ENCODE measurements around the gene CELSR1. TPM values are rescaled to one million over a fixed set of nuclear protein-coding genes. Genes with fewer than 3 reads are reported as not detected.

CELSR1 gene
- total RNA-seq, 1 donor from 2014 or later = 18.6 TPM

DNA sequence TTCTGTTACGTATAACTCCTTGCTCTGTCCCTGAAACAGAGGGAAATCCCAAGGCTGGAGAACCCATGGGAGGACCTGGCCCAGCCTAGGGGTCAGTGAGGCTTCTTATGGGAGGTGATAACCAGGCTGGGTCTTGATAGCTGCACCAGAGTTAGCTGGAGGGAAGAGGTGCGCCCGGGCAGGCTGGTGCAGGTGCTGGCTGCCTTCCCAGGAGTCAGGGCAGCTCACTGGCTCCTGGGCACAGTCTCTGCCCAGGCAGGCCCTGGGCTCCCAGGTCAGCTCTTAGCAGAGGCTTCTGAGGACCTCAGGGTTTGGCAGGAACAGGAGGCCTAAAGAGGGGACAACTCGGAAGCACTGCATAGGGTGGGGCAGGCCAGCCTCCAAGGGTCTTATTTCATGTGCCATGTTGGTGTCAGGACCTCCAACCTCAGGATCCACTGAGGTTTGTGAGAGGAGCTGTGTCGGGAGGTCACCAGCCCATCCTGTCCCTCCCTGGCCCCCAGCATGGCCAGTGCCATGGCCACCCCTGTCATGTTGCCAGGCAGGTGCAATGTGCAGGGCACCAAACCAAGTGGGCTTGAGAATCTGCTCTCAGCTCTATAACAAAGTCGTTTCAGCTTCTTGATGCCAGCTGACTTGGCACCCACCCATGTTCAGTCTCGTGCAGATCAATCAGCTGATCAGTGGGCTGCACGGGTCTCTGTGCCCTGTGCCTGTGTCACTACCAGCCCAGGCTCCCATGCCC, 20.5 kb upstream of the CELSR1 start:
- DNase-seq (ENCODE audit: low read depth in 2 of 2) = no peak

DNA sequence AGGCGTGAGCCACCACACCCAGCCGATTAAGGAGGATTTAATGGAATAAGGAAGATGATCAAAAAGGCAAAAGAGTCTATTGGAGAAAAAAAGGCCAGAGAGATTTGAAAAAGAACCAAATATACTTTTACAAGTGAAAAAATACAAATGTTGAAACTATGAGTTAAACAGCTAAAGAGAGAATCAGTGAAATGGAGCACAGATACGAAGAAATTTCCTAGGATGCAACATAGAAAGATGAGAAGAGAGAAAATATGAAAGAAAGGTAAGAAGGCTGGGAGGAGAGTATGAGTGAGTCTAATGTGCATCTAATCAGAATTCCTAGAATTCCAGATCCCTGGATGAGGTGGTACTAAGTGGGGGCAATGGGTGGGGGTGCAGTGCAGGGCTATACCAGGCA, 19.4 kb upstream of the CELSR1 start:
- DNase-seq (ENCODE audit: low read depth in 2 of 2) = no peak

DNA sequence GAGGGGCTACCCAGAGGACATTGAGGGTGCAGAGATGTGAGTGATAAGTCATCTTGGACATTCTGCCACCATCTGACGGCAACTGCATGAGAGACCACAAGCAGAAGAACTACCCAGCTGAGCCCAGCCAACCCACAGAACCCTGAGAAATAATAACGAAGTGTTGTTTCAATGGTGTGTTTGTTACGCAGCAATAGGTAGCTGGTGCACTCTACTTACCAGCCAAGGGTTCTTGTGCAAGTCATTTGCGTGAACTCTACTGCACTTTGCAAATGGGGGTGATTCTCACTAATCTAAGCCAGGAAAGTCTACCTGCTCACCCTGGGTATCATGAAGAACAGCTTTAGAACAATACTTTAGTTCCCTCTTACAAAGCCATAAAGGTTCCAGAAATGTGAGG, 15.8 kb upstream of the CELSR1 start:
- DNase-seq (ENCODE audit: low read depth in 2 of 2) = no peak

- DNase-seq (ENCODE audit: low read depth in 2 of 2) = no peak
Observed at GRCh38 chr22:46551996-46552395, 14.6 kb upstream of the CELSR1 start.

DNA sequence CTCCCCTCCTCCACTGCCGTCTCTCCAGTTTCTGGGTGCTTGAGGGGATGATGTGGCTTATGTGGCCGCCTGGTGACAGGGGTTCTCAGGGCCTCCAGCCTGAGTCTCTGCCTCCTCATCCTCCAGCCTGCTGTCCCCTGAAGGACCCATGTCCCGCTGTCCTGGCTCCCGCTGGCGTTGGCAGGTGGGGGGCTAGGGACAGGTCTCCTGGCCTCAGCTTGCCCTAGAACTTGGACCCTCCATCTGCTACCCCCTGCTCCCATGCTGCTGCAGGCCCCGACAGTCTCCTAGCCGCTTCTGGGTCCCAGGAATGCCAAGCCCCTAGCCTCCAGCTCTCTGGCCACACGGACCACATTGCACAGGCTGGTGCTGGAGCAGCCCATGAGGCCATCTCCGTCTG, 13.9 kb upstream of the CELSR1 start:
- DNase-seq (ENCODE audit: low read depth in 2 of 2) = no peak

DNA sequence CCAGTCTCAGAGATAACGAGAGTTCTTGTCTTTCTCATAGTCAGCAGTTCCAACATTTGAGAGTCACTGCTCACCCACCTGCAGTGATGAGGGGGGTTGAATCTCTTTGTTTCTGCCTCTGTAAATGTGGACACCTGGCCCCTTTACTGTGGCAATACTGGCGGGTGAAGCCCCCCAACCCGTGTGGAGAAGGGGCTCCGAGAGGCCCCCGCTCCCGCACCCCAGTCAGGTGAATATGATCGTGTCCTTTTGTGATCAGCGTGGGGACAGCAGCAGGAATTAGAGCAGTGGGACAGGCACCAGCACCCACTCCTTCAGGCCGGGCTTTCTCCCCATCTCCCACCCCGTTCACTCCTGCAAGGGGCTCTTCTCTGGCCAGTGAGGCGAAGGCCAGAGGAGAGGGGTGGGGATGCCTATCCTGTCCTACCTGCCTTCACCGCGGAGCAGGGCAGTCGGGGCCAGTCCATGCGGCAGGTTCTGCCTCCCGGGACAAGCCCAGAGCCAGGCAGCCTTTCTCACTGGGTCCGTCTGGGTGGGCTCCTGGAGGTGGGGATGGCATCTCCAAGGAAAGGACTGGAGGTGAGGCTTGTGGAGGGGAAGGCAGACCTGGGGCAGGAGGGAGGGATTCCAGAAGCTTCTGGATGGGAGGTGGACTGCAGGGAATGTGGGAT, 12.7 kb upstream of the CELSR1 start:
- no peak for DNase-seq (ENCODE audit: low read depth in 2 of 2)

- no peak for DNase-seq (ENCODE audit: low read depth in 2 of 2)
Observed at GRCh38 chr22:46549563-46549840, 12.1 kb upstream of the CELSR1 start.

DNA sequence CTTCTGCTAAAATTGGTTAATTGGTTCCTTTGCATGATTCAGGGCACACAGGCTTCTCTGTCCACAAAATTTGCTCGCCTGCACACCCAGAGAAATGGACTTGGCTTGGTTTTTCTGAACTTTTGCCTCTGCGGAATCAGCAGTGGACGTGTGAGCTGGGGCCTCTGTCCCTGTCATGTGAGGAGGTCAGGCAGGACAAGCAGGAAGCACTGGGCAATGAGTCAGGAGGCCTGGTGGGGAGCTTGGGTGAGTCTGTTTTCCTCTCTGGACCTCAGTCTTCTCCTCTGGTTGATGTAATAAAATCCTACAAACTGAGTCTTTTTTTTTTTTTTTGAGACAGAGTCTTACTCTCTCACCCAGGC, 10.4 kb upstream of the CELSR1 start:
- DNase-seq (ENCODE audit: low read depth in 2 of 2) = peak; percentile 89 to 92

- DNase-seq (ENCODE audit: low read depth in 2 of 2) = peak in 1 of 2 donors; percentile 51
Observed at GRCh38 chr22:46547179-46547882, 9.9 kb upstream of the CELSR1 start.

DNA sequence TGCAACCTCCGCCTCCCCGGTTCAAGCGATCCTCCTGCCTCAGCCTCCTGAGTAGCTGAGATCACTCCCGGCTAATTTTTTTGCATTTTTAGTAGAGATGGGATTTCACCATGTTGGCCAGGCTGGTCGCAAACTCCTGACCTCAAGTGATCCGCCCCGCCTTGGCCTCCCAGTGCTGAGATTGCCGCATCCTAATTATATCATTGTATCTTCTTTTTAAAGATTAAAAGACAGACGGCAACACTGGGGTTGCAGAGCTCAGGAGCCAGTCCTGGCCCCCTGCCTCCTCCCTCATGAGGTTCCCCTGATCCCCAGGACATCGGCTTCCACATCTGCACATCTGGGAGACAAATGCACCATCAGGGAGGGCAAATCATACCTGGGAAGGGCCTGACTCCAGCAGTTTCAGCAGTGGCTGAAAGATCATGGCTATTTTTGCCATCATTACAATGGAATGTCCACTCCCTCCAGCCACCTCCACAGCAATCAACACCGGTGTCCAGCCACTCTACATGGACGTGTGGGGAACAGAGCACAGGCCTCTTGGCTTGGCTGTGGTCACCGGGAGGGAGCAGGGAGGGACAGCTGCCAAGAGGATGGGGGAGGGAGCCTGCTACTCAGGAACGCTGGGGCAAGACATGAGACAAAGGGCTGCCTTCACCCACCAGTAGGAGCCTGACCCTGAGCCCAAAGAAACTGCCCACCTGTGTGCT, 9.2 kb upstream of the CELSR1 start:
- peak; percentile 35 to 42 for DNase-seq (ENCODE audit: low read depth in 2 of 2)

DNA sequence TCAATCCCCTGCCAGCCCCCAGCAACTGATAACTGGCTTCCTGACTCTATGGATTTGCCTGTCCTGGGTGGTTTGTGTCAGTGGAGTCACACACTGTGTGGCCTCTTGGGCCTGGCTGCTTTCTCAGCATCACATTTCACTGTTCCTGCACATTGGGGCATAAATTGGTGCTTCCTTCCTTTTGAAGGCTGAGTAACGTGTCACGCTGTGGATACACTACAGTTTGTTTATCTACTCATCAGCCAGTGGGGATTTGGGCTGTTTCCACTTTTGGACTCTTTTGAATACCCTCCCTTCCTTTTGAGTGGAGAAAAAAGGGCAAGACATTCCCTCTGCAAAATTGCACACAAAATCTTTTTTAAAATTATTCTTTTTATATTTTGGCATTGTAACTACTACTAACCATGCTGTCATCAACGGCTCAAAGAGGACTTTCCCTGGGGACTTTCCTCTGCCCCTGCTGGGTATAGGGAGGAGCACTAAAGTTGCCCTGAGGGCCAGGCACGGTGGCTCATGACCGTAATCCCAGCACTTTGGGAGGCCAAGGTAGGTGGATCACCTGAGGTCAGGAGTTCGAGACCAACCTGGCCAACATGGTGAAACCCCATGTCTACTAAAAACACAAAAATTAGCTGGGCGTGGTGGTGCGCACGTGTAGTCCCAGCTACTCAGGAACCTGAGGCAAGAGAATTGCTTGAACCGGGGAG, 7.8 kb upstream of the CELSR1 start:
- peak; percentile 50 to 68 for DNase-seq (ENCODE audit: low read depth in 2 of 2)

- DNase-seq (ENCODE audit: low read depth in 2 of 2) = peak in 1 of 2 donors; percentile 76
Observed at GRCh38 chr22:46542011-46542985, 4.9 kb upstream of the CELSR1 start.

GRCh38 chr22:46541536-46541935, 4.1 kb upstream of the CELSR1 start:
- DNase-seq (ENCODE audit: low read depth in 2 of 2) = no peak

- no peak for DNase-seq (ENCODE audit: low read depth in 2 of 2)
Observed at GRCh38 chr22:46540874-46541273, 3.5 kb upstream of the CELSR1 start.

DNA sequence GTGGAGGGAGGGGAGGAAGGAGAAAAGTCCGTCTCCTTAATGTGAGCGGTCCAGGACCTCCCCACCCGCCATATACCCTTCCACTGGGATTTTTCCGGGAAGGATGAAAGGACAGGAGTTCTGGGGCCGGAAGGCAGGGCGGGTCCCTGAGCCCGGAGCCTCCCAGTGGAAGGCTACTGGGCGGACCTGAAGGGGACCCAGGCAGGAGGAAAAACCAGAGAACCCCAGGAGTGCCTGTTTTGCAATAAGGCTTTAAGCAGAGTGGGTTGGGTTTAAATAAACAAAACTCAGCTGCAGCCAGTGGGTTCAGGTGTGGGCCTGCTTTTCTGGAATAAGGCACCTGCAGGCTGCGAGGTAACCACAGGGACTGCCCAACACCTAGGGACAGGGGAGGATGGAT, 1.7 kb upstream of the CELSR1 start:
- DNase-seq (ENCODE audit: low read depth in 2 of 2) = no peak

GRCh38 chr22:46538814-46539160, 1.4 kb upstream of the CELSR1 start:
- peak in 1 of 2 donors; percentile 53 for DNase-seq (ENCODE audit: low read depth in 2 of 2)

DNA sequence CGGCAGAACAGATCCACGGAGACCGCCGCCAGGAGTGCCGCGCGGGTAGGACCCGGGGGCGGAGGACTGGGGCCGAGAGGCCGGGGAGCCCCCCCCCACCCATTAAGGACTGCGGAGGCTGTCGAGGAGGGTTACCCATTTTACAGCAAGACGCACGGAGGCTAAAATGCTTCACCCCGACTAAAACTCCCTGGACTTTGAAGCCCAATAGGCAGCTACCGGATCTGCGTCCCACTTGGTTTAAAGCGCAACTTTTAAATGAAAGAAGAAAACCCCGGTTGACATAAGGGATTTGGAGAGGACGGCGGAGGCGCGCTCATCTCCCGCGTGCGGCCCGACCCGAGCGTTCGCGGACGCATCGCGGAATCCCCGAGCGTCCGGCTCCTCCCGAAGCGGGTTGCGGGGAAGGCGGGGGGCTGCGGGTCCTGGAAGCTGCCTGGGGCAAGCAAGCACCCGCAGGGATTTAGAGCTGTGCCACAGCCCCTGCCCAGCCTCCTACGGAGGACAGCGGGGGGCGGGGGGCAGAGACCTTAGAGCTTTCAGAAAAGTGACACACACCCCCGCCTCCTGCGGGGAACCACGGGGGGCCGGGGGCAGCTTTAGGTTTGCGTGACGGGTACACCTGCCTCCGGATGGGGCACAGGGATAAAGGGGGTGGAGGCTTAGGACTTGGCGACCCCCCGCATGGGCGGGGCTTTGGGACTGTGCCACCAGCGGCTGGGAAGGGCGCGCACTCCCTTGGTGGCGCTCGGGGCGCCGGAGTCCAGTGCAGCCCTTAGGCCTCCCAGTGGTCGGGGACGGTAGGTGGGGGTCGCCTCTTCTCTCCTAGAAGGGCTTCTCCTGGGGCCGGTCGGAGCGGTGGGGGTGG, 760 bp upstream of the CELSR1 start:
- peak in 1 of 2 donors; percentile 34 for DNase-seq (ENCODE audit: low read depth in 2 of 2)

DNA sequence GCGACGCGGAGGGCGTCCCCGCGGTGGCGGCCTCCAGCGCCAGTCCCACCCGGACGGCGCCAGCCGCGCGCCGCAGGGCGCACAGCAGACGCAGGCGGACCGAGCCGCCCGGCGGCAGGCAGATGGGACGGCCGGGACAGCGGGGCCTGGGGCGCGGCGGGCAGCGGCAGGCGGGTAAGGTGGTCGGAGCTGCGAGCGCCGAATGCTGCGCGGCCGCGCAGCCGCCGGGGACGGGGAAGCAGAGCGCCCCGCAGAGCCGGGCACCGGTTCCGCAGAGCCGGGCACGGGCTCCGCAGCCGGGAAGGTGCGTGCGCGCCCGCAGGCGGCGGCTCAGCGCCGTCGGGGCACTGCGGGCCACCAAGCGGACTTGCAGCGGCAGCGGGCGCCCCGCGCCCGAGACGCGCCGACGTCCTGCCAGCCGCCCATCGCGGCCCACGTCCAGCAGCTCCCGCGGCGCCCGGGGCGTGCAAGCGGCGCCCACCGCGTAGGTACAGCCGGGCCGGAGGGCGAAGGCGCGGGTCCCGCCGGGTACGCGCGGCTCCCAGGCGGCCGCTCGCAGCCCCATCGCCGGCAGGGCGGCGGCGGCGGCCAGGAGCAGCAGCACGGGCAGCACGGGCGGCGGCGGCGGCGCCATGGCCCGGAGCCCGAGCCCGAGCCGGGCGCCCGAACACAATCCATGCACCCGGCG, 739 bp downstream of the CELSR1 start:
- peak in 1 of 2 donors; percentile 14 for DNase-seq (ENCODE audit: low read depth in 2 of 2)

Data from dermis microvascular lymphatic vessel endothelial cell (primary cell).